ENCODE measurements around the gene ATXN7L2. TPM values are rescaled to one million over a fixed set of nuclear protein-coding genes. Genes with fewer than 3 reads are reported as not detected.

ATXN7L2 gene
- total RNA-seq, 1 donor from 2014 or later = 7.4 TPM

GRCh38 chr1:109509176-109510134 lies 25.8 kb downstream of the ATXN7L2 start, which contains the start of gene AMIGO1:
TSS of gene AMIGO1 (minus strand) at chr1:109509727. CDS start at chr1:109508912, 815 bp downstream.
- no peak for DNase-seq (ENCODE audit: low read depth)
- TF ChIP-seq CTCF (conservative IDR thresholded peaks at IDR 0.05; ENCODE audit: low read depth, low read length) = no peak
- peak within 1 kb of the TSS; percentile 64 for H3K4me3 ChIP-seq (ENCODE audit: low read depth, low read length)

GRCh38 chr1:109513110-109513710 lies 29.5 kb downstream of the ATXN7L2 start:
- no peak overlapping the region for H3K4me3 ChIP-seq (ENCODE audit: low read depth, low read length)
- DNase-seq (ENCODE audit: low read depth) = no peak
- TF ChIP-seq CTCF (conservative IDR thresholded peaks at IDR 0.05; ENCODE audit: low read depth, low read length) = no peak

GRCh38 chr1:109514846-109515245 lies 31.1 kb downstream of the ATXN7L2 start:
- TF ChIP-seq CTCF (conservative IDR thresholded peaks at IDR 0.05; ENCODE audit: low read depth, low read length) = no peak
- no peak for DNase-seq (ENCODE audit: low read depth)
- no peak overlapping the region for H3K4me3 ChIP-seq (ENCODE audit: low read depth, low read length)

GRCh38 chr1:109516872-109517271 lies 33.2 kb downstream of the ATXN7L2 start:
- no peak for DNase-seq (ENCODE audit: low read depth)
- TF ChIP-seq CTCF (conservative IDR thresholded peaks at IDR 0.05; ENCODE audit: low read depth, low read length) = no peak
- H3K4me3 ChIP-seq (ENCODE audit: low read depth, low read length) = no peak overlapping the region

GRCh38 chr1:109517337-109517736 lies 33.6 kb downstream of the ATXN7L2 start:
- DNase-seq (ENCODE audit: low read depth) = no peak
- H3K4me3 ChIP-seq (ENCODE audit: low read depth, low read length) = no peak overlapping the region
- TF ChIP-seq CTCF (conservative IDR thresholded peaks at IDR 0.05; ENCODE audit: low read depth, low read length) = no peak

GRCh38 chr1:109521002-109521951 lies 37.6 kb downstream of the ATXN7L2 start:
- DNase-seq (ENCODE audit: low read depth) = no peak
- H3K4me3 ChIP-seq (ENCODE audit: low read depth, low read length) = no peak overlapping the region
- TF ChIP-seq CTCF (conservative IDR thresholded peaks at IDR 0.05; ENCODE audit: low read depth, low read length) = no peak
